OCI-LY7 (cell line): Measurements from ENCODE around the gene ANKRD9. TPM values are rescaled to one million over a fixed set of nuclear protein-coding genes. Genes with fewer than 3 reads are reported as not detected.

Experiments
- BruUV-seq: library from RNA; stranded (reverse); fragments of 400-500 nt; replicated peaks from 2 replicates; lab custom pipeline; 2021; lab: Mats Ljungman, UMichigan
- CTCF ChIA-PET: fragments of 300-600 bp; sonication (Branson Sonifier 250); formaldehyde crosslinking; loops from one replicate; lab custom pipeline; 2022; ENCODE audit warnings: antibody characterized with exemption; ENCODE audit not compliant: unreplicated experiment; lab: Charles Lee
- POLR2A ChIA-PET: fragments of 300-600 bp; sonication (Branson Sonifier 250); formaldehyde crosslinking; loops from one replicate; lab custom pipeline; 2022; ENCODE audit warnings: antibody characterized with exemption; lab: Charles Lee
- DNase-seq: peaks from one replicate; pipeline ENCODE4 v3.0.0-alpha.2; 2015; ENCODE audit warnings: low spot score
- H2AFZ ChIP-seq: fragments of 200-600 bp; sonication (generic), shearing (Covaris generic); 2 replicates; pipeline ENCODE4 v1.6.1; 2014; ENCODE audit warnings: mild to moderate bottlenecking, antibody characterized with exemption, low read length, moderate library complexity
- H3K27ac ChIP-seq: fragments of 200-600 bp; sonication (generic); 2 replicates; pipeline ENCODE4 v1.5.1; 2014; ENCODE audit warnings: mixed run types, low read depth, mild to moderate bottlenecking, moderate library complexity, low read length, inconsistent platforms; ENCODE audit not compliant: poor library complexity, severe bottlenecking
- H3K36me3 ChIP-seq: fragments of 200-600 bp; sonication (generic); 2 replicates; pipeline ENCODE4 v1.6.1; 2014; ENCODE audit warnings: mild to moderate bottlenecking, antibody characterized with exemption, low read length, moderate library complexity, mixed read lengths; ENCODE audit not compliant: insufficient read depth
- H3K4me1 ChIP-seq: fragments of 200-600 bp; sonication (generic); 2 replicates; pipeline ENCODE4 v1.5.1; 2014; ENCODE audit warnings: mild to moderate bottlenecking, low read length; ENCODE audit not compliant: insufficient read depth, poor library complexity, severe bottlenecking
- H3K4me2 ChIP-seq: fragments of 200-600 bp; sonication (generic); 2 replicates; pipeline ENCODE4 v1.6.1; 2014; ENCODE audit warnings: mild to moderate bottlenecking, low read length
- H3K4me3 ChIP-seq: fragments of 200-600 bp; sonication (generic); 2 replicates; pipeline ENCODE4 v1.5.1; 2014; ENCODE audit warnings: mild to moderate bottlenecking, low read depth, low read length; ENCODE audit not compliant: poor library complexity, severe bottlenecking
- H3K79me2 ChIP-seq: fragments of 200-600 bp; sonication (generic); 2 replicates; pipeline ENCODE4 v1.6.1; 2016; ENCODE audit warnings: low read depth, mild to moderate bottlenecking, low read length, moderate library complexity, mixed read lengths; ENCODE audit not compliant: insufficient read depth
- H3K9me2 ChIP-seq: fragments of 200-600 bp; sonication (generic); 2 replicates; pipeline ENCODE4 v1.6.1; 2016; ENCODE audit warnings: mild to moderate bottlenecking, low read length, mixed read lengths; ENCODE audit not compliant: insufficient read depth
- H3K9me3 ChIP-seq: fragments of 200-600 bp; sonication (generic); 2 replicates; pipeline ENCODE4 v1.6.1; 2014; ENCODE audit warnings: mild to moderate bottlenecking, mixed run types, low read length, mixed read lengths
- H4K20me1 ChIP-seq: fragments of 200-600 bp; sonication (generic); 2 replicates; pipeline ENCODE4 v1.6.1; 2014; ENCODE audit warnings: mild to moderate bottlenecking, antibody characterized with exemption, low read length, moderate library complexity, mixed read lengths; ENCODE audit not compliant: insufficient read depth
- CTCF ChIP-seq: fragments of 200-600 bp; sonication (generic); conservative IDR thresholded peaks from 2 replicates; pipeline ENCODE4 v1.5.1; 2014; ENCODE audit warnings: mild to moderate bottlenecking, antibody characterized with exemption, low read length, moderate library complexity, mixed read lengths
- EZH2phosphoT487 ChIP-seq: fragments of 200-600 bp; sonication (generic); IDR thresholded peaks from 2 replicates; pipeline ENCODE4 v1.6.1; 2018; ENCODE audit warnings: low read depth, borderline replicate concordance, mild to moderate bottlenecking, mixed run types, antibody characterized with exemption, low read length, moderate library complexity, mixed read lengths
- intact Hi-C: fragments of 100-400 bp; cut with micrococcal nuclease; formaldehyde crosslinking; loops from one replicate; pipeline ENCODE4 v1.10.0; 2022; ENCODE audit not compliant: unreplicated experiment
- microRNA-seq: library from miRNA; unstranded; fragments of <30 nt; microRNA quantifications from one replicate; pipeline ENCODE4 v1.2.0, GENCODE V29; 2022; ENCODE audit warnings: borderline replicate concordance
- small RNA-seq: library from RNA; depleted of rRNA; stranded (forward); fragments of <200 nt; gene quantifications from one replicate; pipeline ENCODE3, GENCODE V24; 2014
- total RNA-seq, 2 experiments: library from RNA; depleted of rRNA in 1 of 2; stranded (reverse); fragments of >200 nt in 1 of 2; shearing (Covaris generic) in 1 of 2; gene quantifications; 2 replicates each; pipeline ENCODE4 v1.2.3, GENCODE V29; 2014 to 2022

Gene ANKRD9
- total RNA-seq, 2 experiments from 2014 or later = 1.2 to 1.9 TPM

- no peaks in the 10 kb centered on the region for H3K9me3 ChIP-seq
- H3K79me2 ChIP-seq = no peaks in the 10 kb centered on the region
- no peak for DNase-seq
- BruUV-seq = no TSS peak
- no peak overlapping the region for H2AFZ ChIP-seq
- H3K4me2 ChIP-seq = no peak overlapping the region
- ChIA-PET CTCF (no interaction called here), POLR2A (no interaction called here)
- H3K4me3 ChIP-seq = no peak overlapping the region
- intact Hi-C loops = no loop called here
- H3K4me1 ChIP-seq = no peaks in the 10 kb centered on the region
- no peaks in the 10 kb centered on the region for H3K9me2 ChIP-seq
- H3K27ac ChIP-seq = no peak overlapping the region
- TF ChIP-seq CTCF = no peak
- no peak for TF ChIP-seq EZH2phosphoT487
- H3K36me3 ChIP-seq = no peaks in the 10 kb centered on the region
- no peaks in the 10 kb centered on the region for H4K20me1 ChIP-seq
These were observed 57.3 kb downstream of the ANKRD9 start for GRCh38 chr14:102452302-102452701.

Small RNA genes within 50 kb of the gene (microRNA-seq; reads per million reads assigned to microRNA genes)
- gene MIR4309 = not detected

Small RNA genes within 50 kb of the gene (small RNA-seq; reads per million reads assigned to genes)
- not detected for gene MIR4309

Other genes starting within 250 kb of the ANKRD9 start
- 3.7 and 4.0 TPM in 2 replicates for gene MOK, start 204.6 kb downstream of the ANKRD9 start, total RNA-seq (2014; rRNA removed; shearing (Covaris generic))
- 2.2 and 4.3 TPM in 2 replicates for gene MOK, start 204.6 kb downstream of the ANKRD9 start, total RNA-seq (2022)
- 20.2 and 22.7 TPM in 2 replicates for gene ZNF839, start 190.0 kb downstream of the ANKRD9 start, total RNA-seq (2014; rRNA removed; shearing (Covaris generic))
- gene ZNF839, start 190.0 kb downstream of the ANKRD9 start, total RNA-seq (2022) = 23.3 and 24.3 TPM in 2 replicates
- 28.2 and 37.7 TPM in 2 replicates for gene CINP, start 146.9 kb downstream of the ANKRD9 start, total RNA-seq (2014; rRNA removed; shearing (Covaris generic))
- gene CINP, start 146.9 kb downstream of the ANKRD9 start, total RNA-seq (2022) = 29.8 and 34.9 TPM in 2 replicates
- 5.3 and 6.8 TPM in 2 replicates for gene TECPR2, start 146.8 kb downstream of the ANKRD9 start, total RNA-seq (2014; rRNA removed; shearing (Covaris generic))
- 9.5 and 12.7 TPM in 2 replicates for gene TECPR2, start 146.8 kb downstream of the ANKRD9 start, total RNA-seq (2022)
- 12.1 and 22.0 TPM in 2 replicates for gene RCOR1, start 82.9 kb upstream of the ANKRD9 start, total RNA-seq (2014; rRNA removed; shearing (Covaris generic))
- 29.4 and 30.2 TPM in 2 replicates for gene RCOR1, start 82.9 kb upstream of the ANKRD9 start, total RNA-seq (2022)